Right atrium auricular region (tissue), 2 donors: ENCODE measurements around the gene PURA. TPM values are rescaled to one million over a fixed set of nuclear protein-coding genes. Genes with fewer than 3 reads are reported as not detected.

ENCODE experiments used
- DNase-seq: peaks from one replicate; pipeline ENCODE4 v3.0.0-alpha.2; 2019; ENCODE audit warnings: low spot score
- H3K27ac ChIP-seq, 2 donors: fragments of 200-600 bp; sonication (generic); 1 replicate in 1 of 2; 2 replicates in 1 of 2; pipeline ENCODE4 v1.5.1; 2016 to 2019
- H3K27me3 ChIP-seq, 2 donors: fragments of 200-600 bp; sonication (generic); one replicate each; pipeline versions ENCODE4 v1.5.1 to v1.6.0; 2017 to 2019
- H3K36me3 ChIP-seq: fragments of 200-600 bp; sonication (generic); one replicate; pipeline ENCODE4 v1.5.1; 2016
- H3K4me1 ChIP-seq, 2 donors: fragments of 200-600 bp; sonication (generic); one replicate each; pipeline versions ENCODE4 v1.5.1 to v1.6.0; 2017 to 2019
- H3K4me3 ChIP-seq, 2 donors: fragments of 200-600 bp; sonication (generic); 1 replicate in 1 of 2; 2 replicates in 1 of 2; pipeline ENCODE4 v1.5.1; 2017 to 2019; ENCODE audit warnings: mild to moderate bottlenecking in 1 of 2, moderate library complexity in 1 of 2
- H3K9me3 ChIP-seq, 2 donors: fragments of 200-600 bp; sonication (generic); one replicate each; pipeline ENCODE4 v1.5.1; 2019
- CTCF ChIP-seq, 2 donors: fragments of 200-600 bp; sonication (generic); IDR thresholded peaks; one replicate each; pipeline ENCODE4 v1.5.1; 2019; ENCODE audit warnings: antibody characterized with exemption in 2 of 2
- total RNA-seq, 2 donors: library from RNA; depleted of rRNA; stranded (reverse); fragments of >200 nt; gene quantifications; one replicate each; pipeline ENCODE4 v1.1.0, GENCODE V29; 2016

The PURA gene
- total RNA-seq, 2 donors from 2014 or later: 23.9 to 25.1 TPM

- no peaks in the 10 kb centered on the region for H3K4me1 ChIP-seq
- no peaks in the 10 kb centered on the region for H3K27me3 ChIP-seq
- H3K27ac ChIP-seq: no peak overlapping the region
- H3K4me3 ChIP-seq: no peak overlapping the region
- no peaks in the 10 kb centered on the region for H3K36me3 ChIP-seq
- H3K9me3 ChIP-seq: peaks cover 0 to 16% of the 10 kb centered on the region in 2 donors
- no peak for DNase-seq
- no peak for TF ChIP-seq CTCF (IDR thresholded peaks at IDR 0.05)
Measured at GRCh38 chr5:140094889-140095288, 19.0 kb upstream of the PURA start.

GRCh38 chr5:140101179-140101578 lies 12.7 kb upstream of the PURA start:
- TF ChIP-seq CTCF (IDR thresholded peaks at IDR 0.05): no peak
- Histone ChIP-seq H3K27me3 (no peaks in the 10 kb centered on the region), H3K4me3 (no peak overlapping the region), H3K36me3 (no peaks in the 10 kb centered on the region), H3K9me3 (no peaks in the 10 kb centered on the region), H3K4me1 (peaks cover 0 to 1% of the 10 kb centered on the region in 2 donors), H3K27ac (no peak overlapping the region)
- no peak for DNase-seq

- Histone ChIP-seq H3K36me3 (no peaks in the 10 kb centered on the region), H3K9me3 (no peaks in the 10 kb centered on the region), H3K27ac (no peak overlapping the region), H3K4me3 (no peak overlapping the region), H3K27me3 (no peaks in the 10 kb centered on the region), H3K4me1 (peaks cover 0 to 12% of the 10 kb centered on the region in 2 donors)
- no peak for TF ChIP-seq CTCF (IDR thresholded peaks at IDR 0.05)
- DNase-seq: no peak
Measured at GRCh38 chr5:140103154-140103553, 10.8 kb upstream of the PURA start.

GRCh38 chr5:140104100-140104499 lies 9.8 kb upstream of the PURA start:
- no peak for DNase-seq
- Histone ChIP-seq H3K27ac (no peak overlapping the region), H3K27me3 (no peaks in the 10 kb centered on the region), H3K4me1 (peaks cover 0 to 21% of the 10 kb centered on the region in 2 donors), H3K36me3 (no peaks in the 10 kb centered on the region), H3K9me3 (no peaks in the 10 kb centered on the region), H3K4me3 (no peak overlapping the region)
- TF ChIP-seq CTCF (IDR thresholded peaks at IDR 0.05): no peak

- no peaks in the 10 kb centered on the region for H3K27me3 ChIP-seq
- no peaks in the 10 kb centered on the region for H3K36me3 ChIP-seq
- peaks cover 0 to 29% of the 10 kb centered on the region in 2 donors for H3K4me1 ChIP-seq
- no peak overlapping the region for H3K4me3 ChIP-seq
- no peak for DNase-seq
- TF ChIP-seq CTCF (IDR thresholded peaks at IDR 0.05): no peak
- H3K9me3 ChIP-seq: no peaks in the 10 kb centered on the region
- H3K27ac ChIP-seq: peak overlapping the region; percentile 99
Measured at GRCh38 chr5:140106101-140106500, 7.8 kb upstream of the PURA start.

- no peak for DNase-seq
- Histone ChIP-seq H3K9me3 (no peaks in the 10 kb centered on the region), H3K4me3 (peak overlapping the region; percentile 87 to 88), H3K27me3 (no peaks in the 10 kb centered on the region), H3K27ac (peak overlapping the region; percentile 99), H3K4me1 (peaks cover 0 to 34% of the 10 kb centered on the region in 2 donors), H3K36me3 (no peaks in the 10 kb centered on the region)
- TF ChIP-seq CTCF (IDR thresholded peaks at IDR 0.05): no peak
Measured at GRCh38 chr5:140106805-140107311, 7.1 kb upstream of the PURA start.
